ENCODE data around the gene KIF26B. TPM values are rescaled to one million over a fixed set of nuclear protein-coding genes. Genes with fewer than 3 reads are reported as not detected.

Gene KIF26B
- total RNA-seq, 4 donors from 2014 or later, result 0.90 to 2.0 (median 1.5) TPM

- no peak for DNase-seq (ENCODE audit: low spot score in 2 of 2)
- Histone ChIP-seq H3K36me3 (no peaks in the 10 kb centered on the region), H3K27me3 (no peaks in the 10 kb centered on the region), H3K27ac (no peak overlapping the region), H3K4me1 (no peaks in the 10 kb centered on the region), H3K9me3 (no peaks in the 10 kb centered on the region), H3K4me3 (no peak overlapping the region)
- 47 to 50% methylated on average over 1 of the region's 1 CpG for WGBS, 2 donors
- TF ChIP-seq POLR2A (IDR thresholded peaks at IDR 0.05) (no peak), CTCF (IDR thresholded peaks at IDR 0.05) (no peak), EP300 (IDR thresholded peaks at IDR 0.05) (no peak)
These were observed 249.7 kb downstream of the KIF26B start for GRCh38 chr1:245404527-245404926.

GRCh38 chr1:245404952-245405351 lies 250.2 kb downstream of the KIF26B start:
- WGBS, 2 donors, result 75 to 81% methylated on average over 4 of the region's 4 CpGs
- H3K27me3 ChIP-seq, result no peaks in the 10 kb centered on the region

GRCh38 chr1:245406426-245406825 lies 251.6 kb downstream of the KIF26B start:
- H3K4me3 ChIP-seq, result no peak overlapping the region
- 84 to 89% methylated on average over 2 of the region's 2 CpGs for WGBS, 2 donors
- no peaks in the 10 kb centered on the region for H3K27me3 ChIP-seq
- no peaks in the 10 kb centered on the region for H3K4me1 ChIP-seq
- H3K9me3 ChIP-seq, result no peaks in the 10 kb centered on the region
- no peaks in the 10 kb centered on the region for H3K36me3 ChIP-seq
- H3K27ac ChIP-seq, result no peak overlapping the region
- TF ChIP-seq EP300 (IDR thresholded peaks at IDR 0.05), result no peak
- TF ChIP-seq CTCF (IDR thresholded peaks at IDR 0.05), result no peak
- TF ChIP-seq POLR2A (IDR thresholded peaks at IDR 0.05), result no peak
- no peak for DNase-seq (ENCODE audit: low spot score in 2 of 2)

More at GRCh38 chr1:245404952-245405351, 250.2 kb downstream of the KIF26B start:
- Histone ChIP-seq H3K9me3 (no peaks in the 10 kb centered on the region), H3K4me1 (no peaks in the 10 kb centered on the region), H3K27ac (no peak overlapping the region), H3K36me3 (no peaks in the 10 kb centered on the region), H3K4me3 (no peak overlapping the region)
- DNase-seq (ENCODE audit: low spot score in 2 of 2), result no peak
- TF ChIP-seq CTCF (IDR thresholded peaks at IDR 0.05), result no peak
- no peak for TF ChIP-seq EP300 (IDR thresholded peaks at IDR 0.05)
- TF ChIP-seq POLR2A (IDR thresholded peaks at IDR 0.05), result no peak

GRCh38 chr1:245407983-245408382 lies 253.2 kb downstream of the KIF26B start:
- no peak overlapping the region for H3K4me3 ChIP-seq
- no peak for DNase-seq (ENCODE audit: low spot score in 2 of 2)
- no peak for TF ChIP-seq EP300 (IDR thresholded peaks at IDR 0.05)
- no peak for TF ChIP-seq POLR2A (IDR thresholded peaks at IDR 0.05)
- no peak for TF ChIP-seq CTCF (IDR thresholded peaks at IDR 0.05)
- no peaks in the 10 kb centered on the region for H3K36me3 ChIP-seq
- H3K4me1 ChIP-seq, result no peaks in the 10 kb centered on the region
- no peaks in the 10 kb centered on the region for H3K9me3 ChIP-seq
- H3K27ac ChIP-seq, result no peak overlapping the region
- 74 to 82% methylated on average over 2 of the region's 2 CpGs for WGBS, 2 donors
- H3K27me3 ChIP-seq, result no peaks in the 10 kb centered on the region

GRCh38 chr1:245409341-245410195 lies 254.8 kb downstream of the KIF26B start:
- H3K9me3 ChIP-seq, result no peaks in the 10 kb centered on the region
- H3K4me3 ChIP-seq, result no peak overlapping the region
- WGBS, 2 donors, result 70 to 72% methylated on average over 9 of the region's 9 CpGs
- H3K36me3 ChIP-seq, result no peaks in the 10 kb centered on the region
- H3K27ac ChIP-seq, result no peak overlapping the region
- H3K27me3 ChIP-seq, result no peaks in the 10 kb centered on the region
- no peak for TF ChIP-seq EP300 (IDR thresholded peaks at IDR 0.05)
- no peak for TF ChIP-seq POLR2A (IDR thresholded peaks at IDR 0.05)
- no peak for TF ChIP-seq CTCF (IDR thresholded peaks at IDR 0.05)
- no peaks in the 10 kb centered on the region for H3K4me1 ChIP-seq
- DNase-seq (ENCODE audit: low spot score in 2 of 2), result no peak

Data from tibial nerve (tissue), 4 donors.